Astrocyte (in vitro differentiated cells and primary cell): Measurements from ENCODE around the gene ANKRD53. TPM values are rescaled to one million over a fixed set of nuclear protein-coding genes. Genes with fewer than 3 reads are reported as not detected.
"Not testable (repeated sequence)": the region's sequence is repeated elsewhere in the genome, so short reads cannot be mapped to it uniquely, and the experiment has no call there.

Experiments
- DNase-seq: peaks from one replicate; pipeline ENCODE4 v3.0.0-alpha.2; 2010; ENCODE audit warnings: low read depth
- FAIRE-seq: peaks from 2 replicates; lab custom pipeline; 2011; peaks lifted over from hg19 to GRCh38; lab: Jason Lieb, UNC
- H2AFZ ChIP-seq: 2 replicates; pipeline ENCODE4 v1.6.0; 2012; ENCODE audit warnings: low read depth, low read length, inconsistent platforms
- H3K27ac ChIP-seq: 2 replicates; pipeline ENCODE4 v1.5.1; 2011; ENCODE audit warnings: low read depth, low read length, inconsistent platforms
- H3K27me3 ChIP-seq: 2 replicates; pipeline ENCODE4 v1.6.0; 2011; ENCODE audit warnings: low read length, inconsistent platforms; ENCODE audit not compliant: insufficient read depth
- H3K36me3 ChIP-seq: 2 replicates; pipeline ENCODE4 v1.5.1; 2011; ENCODE audit warnings: low read length, inconsistent platforms; ENCODE audit not compliant: insufficient read depth
- H3K4me1 ChIP-seq: 2 replicates; pipeline ENCODE4 v1.5.1; 2011; ENCODE audit warnings: low read length, inconsistent platforms; ENCODE audit not compliant: insufficient read depth
- H3K4me2 ChIP-seq: 2 replicates; pipeline ENCODE4 v1.6.0; 2012; ENCODE audit warnings: low read length, inconsistent platforms
- H3K4me3 ChIP-seq: 2 replicates; pipeline ENCODE4 v1.5.1; 2011; ENCODE audit warnings: low read depth, mild to moderate bottlenecking, low read length, inconsistent platforms; ENCODE audit not compliant: insufficient read depth
- H3K79me2 ChIP-seq: 2 replicates; pipeline ENCODE4 v1.6.0; 2012; ENCODE audit warnings: mild to moderate bottlenecking, low read length, inconsistent platforms; ENCODE audit not compliant: insufficient read depth
- H3K9ac ChIP-seq: 2 replicates; pipeline ENCODE4 v1.6.0; 2012; ENCODE audit warnings: mild to moderate bottlenecking, low read length, inconsistent platforms
- H3K9me3 ChIP-seq: 2 replicates; pipeline ENCODE4 v1.5.1; 2012; ENCODE audit warnings: low read depth, mild to moderate bottlenecking, low read length, inconsistent platforms; ENCODE audit not compliant: insufficient read depth
- H4K20me1 ChIP-seq: 2 replicates; pipeline ENCODE4 v1.6.0; 2012; ENCODE audit warnings: low read length, inconsistent platforms; ENCODE audit not compliant: insufficient read depth
- H3K27ac Mint-ChIP-seq: one replicate; pipeline ENCODE4 v1.8.0; 2021; ENCODE audit warnings: mild to moderate bottlenecking, mixed read lengths; ENCODE audit not compliant: unreplicated experiment
- H3K27me3 Mint-ChIP-seq: one replicate; pipeline ENCODE4 v1.8.0; 2021; ENCODE audit warnings: low read depth, mixed read lengths; ENCODE audit not compliant: unreplicated experiment
- H3K36me3 Mint-ChIP-seq: one replicate; pipeline ENCODE4 v1.8.0; 2021; ENCODE audit warnings: low read depth, mixed read lengths; ENCODE audit not compliant: unreplicated experiment
- H3K4me1 Mint-ChIP-seq: one replicate; pipeline ENCODE4 v1.8.0; 2021; ENCODE audit warnings: low read depth, mixed read lengths; ENCODE audit not compliant: unreplicated experiment
- H3K4me3 Mint-ChIP-seq: one replicate; pipeline ENCODE4 v1.8.0; 2021; ENCODE audit warnings: mild to moderate bottlenecking, moderate library complexity, mixed read lengths; ENCODE audit not compliant: unreplicated experiment
- H3K9me3 Mint-ChIP-seq: one replicate; pipeline ENCODE4 v1.8.0; 2021; ENCODE audit warnings: mild to moderate bottlenecking, mixed read lengths; ENCODE audit not compliant: unreplicated experiment
- EZH2 ChIP-seq: IDR thresholded peaks from 2 replicates; pipeline ENCODE4 v1.6.1; 2012; ENCODE audit warnings: mild to moderate bottlenecking, low read length, inconsistent platforms; ENCODE audit not compliant: insufficient read depth
- total RNA-seq: library from RNA; stranded (reverse); gene quantifications from 2 replicates; pipeline ENCODE4 v1.2.1, GENCODE V29; 2021
- TF ChIP-seq, protein P1 (sequence below): IDR thresholded peaks from 2 replicates; pipeline ENCODE4 v1.5.1; 2011; ENCODE audit warnings: low read depth, mild to moderate bottlenecking, inconsistent platforms, low read length, moderate library complexity; ENCODE audit not compliant: insufficient read depth

Gene ANKRD53
- total RNA-seq, 1 donor from 2014 or later: 1.1 TPM

- peaks cover 6% of the 10 kb centered on the region for H3K27me3 Mint-ChIP-seq
- no peak overlapping the region for H3K27ac ChIP-seq
- H3K79me2 ChIP-seq: peaks cover 35% of the 10 kb centered on the region
- H3K9me3 Mint-ChIP-seq: no peaks in the 10 kb centered on the region
- peak overlapping the region; percentile 100 for H3K4me2 ChIP-seq
- peaks cover 5% of the 10 kb centered on the region for H3K36me3 ChIP-seq
- TF ChIP-seq, protein P1, sequence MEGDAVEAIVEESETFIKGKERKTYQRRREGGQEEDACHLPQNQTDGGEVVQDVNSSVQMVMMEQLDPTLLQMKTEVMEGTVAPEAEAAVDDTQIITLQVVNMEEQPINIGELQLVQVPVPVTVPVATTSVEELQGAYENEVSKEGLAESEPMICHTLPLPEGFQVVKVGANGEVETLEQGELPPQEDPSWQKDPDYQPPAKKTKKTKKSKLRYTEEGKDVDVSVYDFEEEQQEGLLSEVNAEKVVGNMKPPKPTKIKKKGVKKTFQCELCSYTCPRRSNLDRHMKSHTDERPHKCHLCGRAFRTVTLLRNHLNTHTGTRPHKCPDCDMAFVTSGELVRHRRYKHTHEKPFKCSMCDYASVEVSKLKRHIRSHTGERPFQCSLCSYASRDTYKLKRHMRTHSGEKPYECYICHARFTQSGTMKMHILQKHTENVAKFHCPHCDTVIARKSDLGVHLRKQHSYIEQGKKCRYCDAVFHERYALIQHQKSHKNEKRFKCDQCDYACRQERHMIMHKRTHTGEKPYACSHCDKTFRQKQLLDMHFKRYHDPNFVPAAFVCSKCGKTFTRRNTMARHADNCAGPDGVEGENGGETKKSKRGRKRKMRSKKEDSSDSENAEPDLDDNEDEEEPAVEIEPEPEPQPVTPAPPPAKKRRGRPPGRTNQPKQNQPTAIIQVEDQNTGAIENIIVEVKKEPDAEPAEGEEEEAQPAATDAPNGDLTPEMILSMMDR: peak; percentile 25
- no peak for TF ChIP-seq EZH2
- DNase-seq (peak; percentile 20), FAIRE-seq (no peak)
- peak overlapping the region; percentile 84 for H3K4me3 Mint-ChIP-seq
- peak overlapping the region; percentile 92 for H2AFZ ChIP-seq
- H3K27ac Mint-ChIP-seq: no peak overlapping the region
- H3K4me3 ChIP-seq: peak overlapping the region; percentile 83
- H4K20me1 ChIP-seq: peaks cover 30% of the 10 kb centered on the region
- peak overlapping the region; percentile 61 for H3K9ac ChIP-seq
- peaks cover 12% of the 10 kb centered on the region for H3K4me1 Mint-ChIP-seq
- peaks cover 13% of the 10 kb centered on the region for H3K4me1 ChIP-seq
- H3K27me3 ChIP-seq: no peaks in the 10 kb centered on the region
- no peaks in the 10 kb centered on the region for H3K9me3 ChIP-seq
- H3K36me3 Mint-ChIP-seq: peaks cover 5% of the 10 kb centered on the region
Observed at GRCh38 chr2:70995426-70995729, 16.9 kb downstream of the ANKRD53 start.

GRCh38 chr2:70998885-70999284 is 20.5 kb downstream of the ANKRD53 start:
- H3K4me2 ChIP-seq, H3K9ac ChIP-seq, H3K9me3 Mint-ChIP-seq, H3K4me1 ChIP-seq, H3K27ac ChIP-seq, H2AFZ ChIP-seq, H3K36me3 Mint-ChIP-seq, H3K79me2 ChIP-seq, DNase-seq, H3K27me3 ChIP-seq, FAIRE-seq, H3K4me3 ChIP-seq, H3K4me3 Mint-ChIP-seq, H3K36me3 ChIP-seq, H3K27me3 Mint-ChIP-seq, H3K4me1 Mint-ChIP-seq, H3K27ac Mint-ChIP-seq, H3K9me3 ChIP-seq, H4K20me1 ChIP-seq: not testable (repeated sequence)

DNA sequence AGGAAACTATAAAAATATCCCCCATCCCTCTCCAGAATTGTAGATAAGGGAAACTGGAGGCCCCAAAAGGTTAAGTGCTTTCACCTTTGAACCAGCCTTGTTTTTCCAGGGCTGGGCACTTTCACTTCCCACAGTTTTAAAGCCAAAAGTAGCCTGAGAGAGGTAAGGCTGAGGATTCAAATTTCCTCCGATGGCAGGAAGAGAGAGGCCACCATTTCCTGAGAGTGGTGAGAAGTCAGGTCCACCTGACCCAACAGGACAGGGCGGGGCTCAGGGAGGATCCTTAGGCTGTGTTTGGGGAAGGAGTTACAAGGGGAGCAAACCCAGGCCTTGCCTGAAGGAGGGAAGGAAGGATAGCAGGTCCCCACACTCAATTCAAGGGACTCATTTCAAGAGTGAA is 20.9 kb downstream of the ANKRD53 start:
- Histone ChIP-seq H4K20me1 (no peaks in the 10 kb centered on the region), H3K27ac (no peak overlapping the region), H2AFZ (no peak overlapping the region), H3K9me3 (no peaks in the 10 kb centered on the region), H3K36me3 (no peaks in the 10 kb centered on the region), H3K9ac (no peak overlapping the region), H3K4me3 (no peak overlapping the region), H3K4me1 (no peaks in the 10 kb centered on the region), H3K4me2 (no peak overlapping the region), H3K79me2 (peaks cover 2% of the 10 kb centered on the region), H3K27me3 (no peaks in the 10 kb centered on the region)
- Mint-ChIP-seq H3K9me3 (no peaks in the 10 kb centered on the region), H3K27me3 (peaks cover 6% of the 10 kb centered on the region), H3K4me3 (no peak overlapping the region), H3K27ac (no peak overlapping the region), H3K4me1 (no peaks in the 10 kb centered on the region), H3K36me3 (no peaks in the 10 kb centered on the region)
- no peak for FAIRE-seq
- TF ChIP-seq EZH2: no peak
- TF ChIP-seq, protein P1: no peak
- no peak for DNase-seq

DNA sequence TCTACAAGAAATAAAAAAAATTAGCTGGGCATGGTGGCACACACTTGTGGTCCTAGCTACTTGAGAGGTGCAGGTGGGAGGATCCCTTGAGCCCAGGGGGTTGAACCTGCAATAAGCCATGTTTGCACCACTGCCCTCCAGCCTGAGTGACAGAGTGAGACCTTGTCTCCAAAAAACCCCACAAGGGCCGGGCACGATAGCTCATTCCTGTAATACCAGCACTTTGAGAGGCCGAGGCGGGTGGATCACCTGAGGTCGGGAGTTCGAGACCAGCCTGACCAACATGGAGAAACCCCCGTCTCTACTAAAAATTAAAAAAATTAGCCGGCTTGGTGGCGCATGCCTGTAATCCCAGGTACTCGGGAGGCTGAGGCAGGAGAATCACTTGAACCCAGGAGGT is 21.5 kb downstream of the ANKRD53 start:
- not testable (repeated sequence) for H3K36me3 Mint-ChIP-seq, FAIRE-seq, H3K27ac ChIP-seq, H3K4me3 Mint-ChIP-seq, H3K27me3 ChIP-seq, H3K36me3 ChIP-seq, H3K27ac Mint-ChIP-seq, DNase-seq, H4K20me1 ChIP-seq, H3K4me3 ChIP-seq, H3K4me1 Mint-ChIP-seq, H3K27me3 Mint-ChIP-seq, H3K9me3 Mint-ChIP-seq, H3K4me1 ChIP-seq, H3K79me2 ChIP-seq, H2AFZ ChIP-seq, H3K4me2 ChIP-seq, H3K9me3 ChIP-seq, H3K9ac ChIP-seq
